Sciatic nerve (tissue), 2 donors: ENCODE data around the gene AIMP2. TPM values are rescaled to one million over a fixed set of nuclear protein-coding genes. Genes with fewer than 3 reads are reported as not detected.
A peak's percentile ranks its signal among the peaks of the same experiment; 100 is the strongest.
"Not testable (repeated sequence)": the region's sequence is repeated elsewhere in the genome, so short reads cannot be mapped to it uniquely, and the experiment has no call there.

Experiments
- ATAC-seq: fragments of 200-7000 bp; cut with Tn5 transposase; one replicate; pipeline ENCODE4 v1.9.1; 2020; ENCODE audit warnings: mild to moderate bottlenecking, moderate library complexity
- DNase-seq: peaks from one replicate; pipeline ENCODE4 v3.0.0-alpha.2; 2020; ENCODE audit warnings: low spot score
- intact Hi-C: fragments of 100-400 bp; cut with DNase I; formaldehyde crosslinking; loops from one replicate; pipeline ENCODE4 v1.14.2; 2022
- total RNA-seq: library from RNA; stranded (reverse); fragmentation: NEBNext Ultra II Directional; extraction: Animal tissue kit (Norgen Biotek cat#: 25700); gene quantifications from one replicate; pipeline ENCODE4 v1.2.1, GENCODE V29; 2021
- donor health status: DM: no; HTN: no; CAD: no.
- donor health status: DM: no; HTN: no; CAD: no.

The AIMP2 gene
- total RNA-seq, result 15.2 TPM

DNA sequence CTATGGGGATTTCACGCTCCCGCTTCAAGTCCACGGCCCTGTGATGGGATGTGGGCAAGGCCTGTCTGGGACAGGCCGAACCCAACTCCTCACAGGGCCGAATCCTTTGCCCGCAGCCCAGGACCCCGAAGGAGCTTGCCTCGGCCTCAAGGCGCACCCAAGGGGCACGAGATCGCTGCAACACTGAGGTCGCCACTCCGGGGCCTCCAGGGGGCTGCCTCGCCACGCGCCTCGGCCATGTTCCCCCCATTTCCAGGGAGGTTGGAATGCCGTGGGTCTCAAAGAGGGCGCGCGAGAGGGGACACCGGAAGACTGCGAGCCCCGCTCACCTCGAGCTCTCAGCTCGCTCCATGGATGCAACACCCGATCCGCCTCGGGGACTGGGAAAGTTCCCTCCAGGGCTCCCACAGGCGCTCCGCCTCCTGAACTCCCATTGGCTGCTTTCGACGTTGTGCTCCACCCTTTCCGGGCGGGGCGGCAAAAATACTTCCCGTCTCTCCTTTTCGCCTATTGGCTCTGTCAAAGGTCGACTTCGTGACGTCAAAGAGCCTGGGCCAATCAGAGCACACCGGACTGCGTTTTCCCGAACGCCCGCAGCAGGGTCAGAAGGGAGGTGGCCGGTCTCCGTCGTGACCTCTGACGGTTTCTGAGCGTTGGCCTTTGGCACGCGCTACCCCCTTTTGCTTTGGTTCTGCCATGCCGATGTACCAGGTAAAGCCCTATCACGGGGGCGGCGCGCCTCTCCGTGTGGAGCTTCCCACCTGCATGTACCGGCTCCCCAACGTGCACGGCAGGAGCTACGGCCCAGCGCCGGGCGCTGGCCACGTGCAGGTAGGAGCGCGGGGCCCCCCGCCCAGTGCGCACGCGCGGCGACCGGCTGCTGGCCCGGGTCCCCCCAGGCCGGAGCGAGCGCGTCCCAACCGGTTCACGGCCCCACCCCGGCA is at the start of gene AIMP2, which contains the start of gene PMS2:
Gene AIMP2, plus strand, starts transcription at position 605 of the 944 bp plus-strand sequence. Its CDS starts 92 bp downstream, at position 697.
Gene PMS2, minus strand, starts transcription at position 382 of the 944 bp plus-strand sequence. Its CDS starts 30 bp downstream, at position 352.
- ATAC-seq (peak; percentile 99), DNase-seq (peak; percentile 99)
- intact Hi-C loops, result no loop called here

DNA sequence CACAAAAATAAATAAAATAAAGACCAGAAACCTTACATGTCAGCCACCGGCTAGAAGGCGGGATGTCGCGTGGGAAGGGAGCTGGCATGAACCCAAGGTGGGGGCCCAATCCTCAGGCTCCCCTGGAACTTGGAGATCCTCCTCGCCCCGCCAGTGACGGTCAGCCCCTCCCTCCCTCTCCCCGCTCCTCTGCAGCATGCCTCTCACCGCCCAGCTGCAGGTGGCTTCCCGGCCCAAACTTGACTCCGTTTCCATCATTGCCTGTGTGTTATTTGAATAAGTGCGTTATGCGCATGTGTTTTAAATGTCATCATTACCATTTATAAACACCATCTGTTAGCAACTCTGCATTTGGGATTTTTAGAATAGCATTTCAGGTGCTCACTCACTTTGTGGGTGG is 45.9 kb upstream of the AIMP2 start:
- ATAC-seq, intact Hi-C loops, DNase-seq: not testable (repeated sequence)

DNA sequence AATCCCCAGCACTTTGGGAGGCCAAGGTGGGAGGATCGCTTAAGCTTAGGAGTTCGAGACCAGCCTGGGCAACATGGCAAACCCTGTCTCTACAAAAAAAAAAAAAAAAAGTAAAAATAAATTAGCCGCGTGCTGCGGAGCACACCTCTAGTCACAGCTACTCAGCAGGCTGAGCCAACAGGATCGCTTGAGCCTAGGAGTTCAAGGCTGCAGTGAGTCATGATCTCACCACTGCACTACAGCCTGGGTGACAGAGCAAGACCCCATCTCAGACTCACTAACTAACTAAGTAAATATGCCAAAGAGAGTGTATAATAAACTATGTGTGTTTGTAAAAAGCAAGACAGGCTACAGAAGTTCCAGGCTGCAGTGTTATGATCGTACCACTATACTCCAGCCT is 45.3 kb upstream of the AIMP2 start:
- ATAC-seq, intact Hi-C loops, DNase-seq: not testable (repeated sequence)

DNA sequence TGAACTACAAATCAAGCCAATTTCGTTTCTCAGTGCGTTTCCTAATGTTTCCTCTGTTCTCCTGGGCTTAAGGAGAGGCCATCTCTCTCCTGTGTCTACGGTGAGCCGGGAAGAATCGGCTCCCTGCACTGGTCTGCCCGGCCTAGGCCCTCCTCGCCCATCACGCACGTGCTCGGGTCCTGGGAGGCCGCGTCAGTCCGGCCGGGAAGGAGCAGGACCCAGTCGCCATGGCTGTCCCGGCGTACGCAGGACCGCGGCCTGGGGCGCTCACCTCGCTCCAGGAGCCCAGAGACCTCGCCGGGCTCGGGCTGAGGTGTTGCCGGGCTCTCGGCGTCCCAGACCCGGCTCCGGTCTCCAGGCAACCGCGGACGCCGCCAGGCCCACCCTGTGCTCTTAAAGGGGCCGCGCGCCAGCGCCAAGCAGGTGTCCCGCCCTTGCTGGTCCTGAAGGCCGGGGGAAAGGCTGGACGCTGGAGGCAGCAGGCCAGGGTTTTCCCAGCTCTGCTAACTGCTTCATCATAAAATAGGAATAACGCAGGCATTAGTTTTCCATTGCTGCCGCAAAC is 38.6 kb upstream of the AIMP2 start, which contains the start of gene RSPH10B:
Gene RSPH10B, minus strand, starts transcription at position 343 of the 565 bp plus-strand sequence. CDS start 3,573 bp downstream, outside the sequence.
- DNase-seq, intact Hi-C loops: not testable (repeated sequence)
- ATAC-seq, result peak; percentile 74

DNA sequence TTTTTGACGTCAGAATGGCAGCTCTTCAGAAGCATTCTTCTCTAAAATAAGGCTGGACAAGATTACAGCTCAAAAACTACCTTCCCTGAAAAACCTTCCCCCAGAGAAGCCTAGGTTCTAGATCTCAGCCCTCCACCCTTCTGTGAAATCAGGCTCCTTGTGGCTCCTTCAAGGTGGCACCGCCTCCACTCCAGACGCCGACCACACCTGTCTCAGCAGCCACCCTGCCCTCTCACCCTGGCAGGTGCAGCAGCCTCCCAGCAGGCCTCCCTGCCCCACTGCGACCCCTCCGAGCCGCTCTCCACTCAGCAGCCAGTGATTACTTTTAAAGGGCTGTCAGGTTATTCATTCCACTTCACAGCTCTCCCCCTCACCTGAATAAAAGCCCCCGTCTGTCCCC is 35.5 kb upstream of the AIMP2 start:
- DNase-seq, intact Hi-C loops, ATAC-seq: not testable (repeated sequence)

DNA sequence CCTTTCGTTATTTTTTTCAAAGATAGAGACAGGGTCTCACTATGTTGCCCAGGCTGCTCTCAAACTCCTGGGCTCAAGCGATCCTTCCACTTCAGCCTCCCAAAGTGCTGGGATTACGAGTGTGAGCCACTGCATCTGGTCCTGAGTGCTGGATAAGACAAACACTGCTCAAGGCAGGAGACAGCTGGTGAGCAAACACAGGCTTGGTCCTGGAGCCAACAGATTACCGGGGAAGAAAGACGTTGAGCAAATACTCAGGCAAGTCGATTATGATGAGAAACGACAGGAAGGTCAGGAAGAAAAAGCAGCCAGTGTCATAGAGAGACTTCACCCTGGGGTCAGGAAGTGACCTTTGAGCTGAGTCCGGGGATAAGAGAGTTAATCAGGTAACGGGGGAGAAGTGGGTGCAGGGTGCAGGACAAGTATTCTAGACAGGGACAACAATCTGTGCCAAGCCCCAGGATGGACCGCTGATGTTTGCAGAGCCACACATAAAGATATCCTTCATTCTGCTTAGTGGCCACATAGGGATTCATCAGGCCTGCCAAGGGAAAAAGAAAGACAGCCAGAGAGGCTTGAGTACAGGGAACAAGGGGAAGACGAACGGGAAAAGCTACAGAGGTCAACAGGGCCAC is 29.3 kb upstream of the AIMP2 start:
- ATAC-seq, intact Hi-C loops, DNase-seq: not testable (repeated sequence)

DNA sequence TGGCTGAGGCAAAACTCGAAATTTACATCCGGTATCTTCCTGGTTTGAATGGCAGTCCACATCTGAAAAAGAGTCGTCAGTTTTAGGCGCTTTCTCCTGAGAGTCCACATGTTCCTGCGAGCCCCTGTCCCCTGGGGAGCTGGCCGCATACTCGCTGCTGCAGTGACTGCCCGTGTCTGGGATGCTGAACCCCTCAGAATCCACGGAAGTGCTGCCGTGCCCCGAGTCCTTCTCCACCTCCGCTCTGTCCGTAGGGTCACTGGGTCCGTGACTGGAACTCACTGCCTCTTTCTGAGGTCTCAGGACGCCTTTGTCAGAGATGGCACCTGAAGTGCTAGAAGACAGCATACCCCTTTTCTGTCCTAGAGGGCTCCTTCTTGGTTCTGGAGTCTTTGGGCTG is 22.0 kb upstream of the AIMP2 start:
- intact Hi-C loops, ATAC-seq, DNase-seq: not testable (repeated sequence)

DNA sequence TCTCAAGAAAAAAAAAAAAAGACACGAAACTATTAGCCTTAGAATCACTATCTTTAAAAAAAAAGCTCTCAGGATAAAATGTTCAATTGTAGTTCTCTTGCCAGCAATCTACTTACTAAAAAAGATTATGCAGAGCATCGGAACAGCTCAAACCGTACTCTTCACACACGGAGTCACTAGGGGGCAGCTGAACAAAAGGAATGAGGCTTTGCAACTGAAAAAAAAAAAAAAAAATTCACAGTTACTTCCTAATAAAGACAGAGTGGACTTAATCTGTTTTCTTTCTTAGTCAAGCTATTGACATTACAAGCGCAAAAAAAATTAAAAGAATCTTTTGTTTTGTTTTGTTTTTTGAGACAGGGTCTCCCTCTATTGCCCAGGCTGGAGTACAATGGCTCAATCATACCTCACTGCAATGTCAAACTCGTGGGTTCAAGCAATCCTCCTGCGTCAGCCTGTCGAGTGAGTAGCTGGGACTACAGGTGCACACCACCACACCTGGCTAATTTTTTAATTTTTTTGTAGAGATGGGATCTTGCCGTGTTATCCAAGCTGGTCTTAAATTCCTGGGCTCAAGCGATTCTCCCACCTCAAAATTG is 11.8 kb upstream of the AIMP2 start:
- ATAC-seq, result peak; percentile 83
- DNase-seq, result no peak
- intact Hi-C loops, result loop anchor here (10.0 kb wide), 1 partner anchor 327 kb away; no protein-coding TSS in a partner anchor

DNA sequence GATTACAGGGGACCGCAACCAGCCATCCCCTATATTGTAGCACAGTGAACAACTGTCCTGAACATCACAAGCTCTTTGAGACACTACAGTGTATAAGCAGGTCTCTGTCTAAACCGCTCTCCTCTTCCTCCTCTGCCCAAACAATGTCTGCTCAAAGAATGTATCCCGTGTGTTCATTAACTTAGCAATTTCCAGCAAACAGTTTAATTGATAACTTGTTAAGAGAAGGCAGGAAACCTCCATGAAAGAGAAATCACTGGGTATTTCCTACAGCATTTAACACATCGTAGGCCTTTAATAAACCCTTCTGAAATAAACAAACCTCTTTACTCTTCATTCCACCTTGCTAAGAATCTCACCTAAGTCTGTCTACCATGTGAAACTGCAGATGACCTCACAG is 1.7 kb upstream of the AIMP2 start:
- intact Hi-C loops, result no loop called here
- ATAC-seq (no peak), DNase-seq (no peak)

DNA sequence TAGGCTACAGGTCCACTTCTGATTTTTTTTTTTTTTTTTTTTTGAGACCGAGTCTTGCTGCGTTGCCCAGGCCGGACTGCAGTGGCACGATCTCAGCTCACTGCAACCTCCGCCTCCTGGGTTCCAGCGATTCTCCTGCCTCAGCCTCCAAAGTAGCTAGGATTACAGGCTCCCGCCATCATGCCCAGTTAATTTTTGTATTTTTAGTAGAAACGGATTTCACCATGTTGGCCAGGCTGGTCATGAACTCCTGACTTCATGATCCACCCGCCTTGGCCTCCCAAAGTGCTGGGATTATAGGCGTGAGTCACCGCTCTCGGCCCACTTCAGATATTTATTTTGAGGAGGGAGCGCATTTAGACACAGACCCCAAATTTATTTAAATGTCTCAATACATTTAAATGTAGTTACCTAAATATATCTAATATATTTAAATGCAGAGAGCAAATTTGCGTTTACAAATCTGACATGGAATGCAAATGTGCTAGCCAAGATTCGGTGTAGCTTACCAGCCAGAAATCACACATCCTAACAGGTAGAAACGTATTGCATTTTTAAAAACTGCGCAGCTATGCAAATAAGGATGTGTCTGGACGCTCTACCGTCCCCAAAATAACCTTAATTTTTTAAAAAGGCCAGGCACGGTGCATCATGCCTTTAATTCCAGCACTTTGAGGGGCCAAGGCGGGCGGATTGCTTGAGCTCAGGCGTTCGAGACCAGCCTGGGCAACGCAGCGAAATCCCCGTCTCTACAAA is 1.1 kb upstream of the AIMP2 start:
- intact Hi-C loops, ATAC-seq, DNase-seq: not testable (repeated sequence)

DNA sequence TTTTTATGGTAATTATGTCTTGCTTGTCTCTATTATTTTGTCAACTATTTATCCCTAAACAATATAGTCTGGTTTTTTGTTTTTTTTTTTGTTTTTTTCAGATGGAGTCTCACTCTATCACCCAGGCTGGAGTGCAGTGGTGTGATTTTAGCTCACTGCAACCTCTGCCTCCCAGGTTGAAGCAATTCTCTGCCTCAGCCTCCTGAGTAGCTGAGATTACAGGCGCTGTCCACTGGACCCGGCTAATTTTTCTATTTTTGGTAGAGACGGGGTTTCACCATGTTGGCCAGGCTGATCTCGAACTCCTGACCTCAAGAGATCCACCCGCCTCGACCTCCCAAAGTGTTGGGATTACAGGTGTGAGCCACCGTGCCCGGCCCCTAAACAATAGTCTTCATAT is 1.3 kb downstream of the AIMP2 start:
- intact Hi-C loops, ATAC-seq: not testable (repeated sequence)
- DNase-seq, result peak; percentile 34

DNA sequence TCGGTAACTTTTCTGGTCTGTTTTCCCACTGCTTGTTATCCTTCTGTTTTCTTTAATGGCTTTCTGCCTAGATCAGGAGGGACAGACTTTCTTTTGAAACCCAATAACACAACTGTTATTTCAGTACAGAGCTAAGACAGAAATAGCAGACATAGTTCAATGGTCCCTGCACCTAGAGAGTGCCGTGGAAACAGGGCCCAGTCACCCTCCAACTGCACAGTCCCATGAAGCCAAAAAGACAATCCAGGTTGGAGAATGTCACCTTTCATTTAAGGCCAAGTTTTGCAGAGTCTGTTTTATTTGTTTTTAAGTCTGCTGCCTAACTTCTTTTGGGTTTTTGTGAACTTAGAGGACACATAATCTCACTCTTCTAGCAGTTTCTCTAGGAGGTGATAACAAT is 2.5 kb downstream of the AIMP2 start:
- intact Hi-C loops, result no loop called here
- DNase-seq, result no peak
- no peak for ATAC-seq

DNA sequence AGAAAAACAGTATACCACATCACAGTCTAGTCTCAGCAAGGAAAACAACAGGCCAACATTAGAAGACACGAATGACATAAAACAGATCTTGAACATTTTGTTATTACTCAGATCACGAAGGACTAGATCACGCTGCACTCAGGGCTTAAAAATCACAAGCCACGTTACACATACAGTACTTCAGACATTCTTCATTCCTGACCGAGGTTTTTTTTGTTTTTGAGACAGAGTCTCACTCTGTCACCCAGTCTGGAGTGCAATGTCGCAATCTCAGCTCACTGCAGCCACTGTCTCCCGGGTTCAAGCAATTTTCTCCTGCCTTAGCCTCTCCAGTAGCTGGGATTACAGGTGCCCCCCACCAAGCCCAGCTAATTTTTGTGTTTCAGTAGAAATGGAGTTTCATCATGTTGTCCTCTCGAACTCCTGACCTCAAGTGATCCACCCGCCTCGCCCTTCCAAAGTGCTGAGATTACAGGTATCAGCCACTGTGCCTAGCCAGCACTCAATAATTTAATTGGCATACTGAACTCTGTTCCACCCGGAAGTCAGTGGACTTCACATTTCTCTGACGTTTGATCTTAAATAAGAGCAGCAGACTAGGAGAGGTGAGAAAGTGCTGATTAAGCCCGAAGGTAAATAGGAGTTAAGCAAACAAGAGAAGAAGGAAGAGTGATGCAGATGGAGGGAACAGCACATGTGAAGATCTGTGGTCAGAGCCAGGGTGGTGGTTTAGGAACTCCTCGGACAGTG is 3.5 kb downstream of the AIMP2 start:
- ATAC-seq (no peak), DNase-seq (no peak)
- intact Hi-C loops, result no loop called here

DNA sequence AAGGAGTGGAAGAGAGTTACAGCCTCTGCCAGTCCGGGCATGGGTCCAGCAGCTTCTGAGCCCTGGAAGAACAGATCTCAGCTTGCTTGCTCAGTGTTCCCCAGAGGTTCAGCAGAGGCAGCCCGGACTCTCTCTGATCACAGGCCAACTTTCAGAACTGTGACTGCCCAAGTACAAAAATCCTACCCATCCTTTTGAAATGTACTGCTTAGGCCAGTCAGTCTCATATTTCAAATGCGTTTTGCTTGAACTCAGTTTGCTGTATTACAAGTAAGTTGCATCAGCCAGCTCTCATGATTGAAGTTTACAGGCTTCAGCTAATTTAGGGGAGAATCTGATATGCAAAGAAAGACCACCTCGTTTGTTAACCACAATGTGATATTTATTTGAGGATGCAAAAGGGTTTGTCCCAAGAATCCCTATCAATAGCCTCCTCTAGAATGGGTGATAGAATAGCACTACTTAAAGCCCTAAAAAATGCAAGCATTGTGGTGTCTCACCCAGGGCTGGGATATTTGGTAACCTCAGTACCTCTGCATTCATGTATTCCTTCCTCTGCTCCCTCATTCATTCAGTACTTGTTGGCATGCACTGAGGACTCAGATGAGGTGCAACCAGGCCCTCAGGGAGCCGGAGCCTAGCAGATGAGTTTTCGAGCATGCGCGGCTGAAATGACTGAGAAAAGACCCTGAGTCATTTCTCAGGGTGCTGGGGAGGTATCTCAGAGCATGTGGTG is 7.0 kb downstream of the AIMP2 start:
- intact Hi-C loops, result no loop called here
- DNase-seq (peak; percentile 79), ATAC-seq (peak; percentile 92)

DNA sequence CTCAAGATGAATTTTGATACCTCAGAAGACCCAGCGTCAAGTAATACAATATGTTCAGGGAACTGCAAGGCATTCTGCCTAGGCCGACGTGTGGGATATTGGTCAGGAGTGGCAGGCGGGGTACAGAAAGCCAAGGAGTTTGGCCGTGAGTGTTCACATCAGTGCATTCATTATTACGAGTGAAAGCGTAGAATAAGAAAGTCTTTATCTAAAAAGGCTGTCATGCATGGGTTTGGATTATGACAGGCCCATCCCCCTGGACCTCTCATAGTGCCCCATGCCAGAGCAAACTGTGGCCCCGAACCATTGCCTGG is 7.5 kb downstream of the AIMP2 start:
- no peak for DNase-seq
- no peak for ATAC-seq
- intact Hi-C loops, result no loop called here

DNA sequence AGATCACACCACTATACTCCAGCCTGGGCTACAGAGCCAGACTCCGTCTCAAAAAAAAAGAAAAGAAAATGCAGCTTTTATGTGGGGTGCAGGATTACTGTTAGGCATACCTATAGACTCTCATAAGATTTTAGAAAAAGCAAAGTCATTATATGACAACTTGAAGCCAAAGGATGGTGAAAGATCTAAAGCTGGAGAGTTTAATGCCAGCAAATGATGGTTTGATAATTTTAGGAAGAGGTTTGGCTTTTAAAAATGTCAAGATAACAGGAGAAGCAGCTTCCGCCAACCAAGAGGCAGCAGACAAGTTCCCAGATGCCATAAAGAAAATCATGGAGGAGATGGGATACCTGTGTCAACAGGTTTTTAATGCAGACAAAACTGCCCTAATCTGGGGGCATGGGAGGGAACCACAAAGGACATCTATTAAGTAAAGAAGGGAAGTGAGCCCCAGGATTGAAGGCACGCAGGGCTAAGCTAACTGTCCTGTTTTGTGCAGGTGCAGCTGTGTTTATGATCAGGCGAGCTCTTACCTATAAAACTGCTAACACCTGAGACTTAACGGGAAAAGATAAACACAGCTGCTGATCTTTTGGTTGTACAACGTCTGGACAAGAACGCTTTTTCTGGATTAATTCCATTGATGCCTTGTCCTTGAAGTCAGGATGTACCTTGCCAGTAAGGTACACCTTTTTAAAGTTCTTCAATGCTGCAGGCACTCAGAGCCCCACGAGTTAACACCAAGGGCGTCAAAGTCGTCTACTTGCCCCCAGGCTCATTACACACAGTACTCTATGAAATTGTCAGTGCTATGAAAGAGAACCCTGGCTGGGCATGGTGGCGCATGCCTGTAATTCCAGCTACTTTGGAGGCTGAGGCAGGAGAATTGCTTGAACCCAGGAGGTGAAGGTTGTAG is 11.6 kb downstream of the AIMP2 start:
- ATAC-seq (no peak), DNase-seq (no peak)
- intact Hi-C loops, result no loop called here
